Measurements from ENCODE around the gene RBM47.
"Not testable (repeated sequence)": the region's sequence is repeated elsewhere in the genome, so short reads cannot be mapped to it uniquely, and the experiment has no call there.

The RBM47 gene

DNA sequence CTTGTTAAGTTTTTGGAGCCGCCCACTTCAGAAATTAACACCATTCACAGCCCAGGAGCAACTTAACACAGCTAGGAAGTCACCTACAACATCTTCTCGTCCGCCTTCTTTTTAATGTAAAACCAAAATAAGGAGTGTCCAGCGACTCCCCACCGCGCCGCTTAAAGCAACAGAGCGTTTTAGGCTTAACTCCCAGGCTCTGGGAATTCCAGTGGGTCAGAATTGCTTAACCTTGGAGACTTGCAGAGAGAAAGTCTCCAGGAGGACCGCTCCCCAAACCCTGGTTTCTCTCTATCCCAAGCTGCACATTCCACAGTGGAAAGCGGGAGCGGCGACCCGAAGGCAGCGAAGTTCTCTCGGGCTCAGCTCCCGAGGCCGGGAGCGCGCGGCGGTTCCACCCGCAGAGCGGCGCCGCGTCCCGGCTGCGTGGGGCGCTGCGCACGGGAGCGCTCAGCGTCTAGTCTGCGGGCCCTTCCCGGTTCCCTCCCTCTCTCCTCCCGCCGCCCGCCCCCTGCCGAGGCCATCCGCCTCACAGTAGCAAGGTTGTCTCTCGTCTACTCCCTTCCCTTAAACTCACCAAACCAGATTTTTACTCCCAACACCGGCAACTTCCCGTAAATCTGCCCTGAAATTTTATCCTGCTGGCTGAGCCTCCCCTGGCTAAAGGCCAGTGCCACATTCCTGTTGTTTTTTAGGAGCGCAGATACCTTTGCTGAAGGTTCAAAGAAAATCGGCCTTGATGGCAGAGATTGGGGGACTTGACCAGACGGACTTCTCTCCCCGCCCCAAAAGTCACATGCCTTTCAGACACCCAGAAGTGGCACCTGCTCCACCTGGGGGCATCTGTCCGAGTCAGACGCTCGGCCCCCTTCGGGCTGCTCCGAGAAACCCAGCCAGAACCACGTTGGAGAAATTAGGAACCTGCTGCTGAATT lies at the start of gene RBM47:
Gene RBM47, minus strand, starts transcription at position 464 of the 934 bp plus-strand sequence. CDS start 190,971 bp downstream, outside the sequence.
- peak; percentile 58 for DNase-seq (ENCODE audit: low read depth)

GRCh38 chr4:40678421-40678820 lies 48.8 kb upstream of the RBM47 start:
- no peak for DNase-seq (ENCODE audit: low read depth)

GRCh38 chr4:40675166-40675565 lies 45.5 kb upstream of the RBM47 start:
- no peak for DNase-seq (ENCODE audit: low read depth)

GRCh38 chr4:40672528-40673522 lies 43.2 kb upstream of the RBM47 start:
- DNase-seq (ENCODE audit: low read depth), result peak; percentile 97

GRCh38 chr4:40669504-40669903 lies 39.8 kb upstream of the RBM47 start:
- no peak for DNase-seq (ENCODE audit: low read depth)

DNA sequence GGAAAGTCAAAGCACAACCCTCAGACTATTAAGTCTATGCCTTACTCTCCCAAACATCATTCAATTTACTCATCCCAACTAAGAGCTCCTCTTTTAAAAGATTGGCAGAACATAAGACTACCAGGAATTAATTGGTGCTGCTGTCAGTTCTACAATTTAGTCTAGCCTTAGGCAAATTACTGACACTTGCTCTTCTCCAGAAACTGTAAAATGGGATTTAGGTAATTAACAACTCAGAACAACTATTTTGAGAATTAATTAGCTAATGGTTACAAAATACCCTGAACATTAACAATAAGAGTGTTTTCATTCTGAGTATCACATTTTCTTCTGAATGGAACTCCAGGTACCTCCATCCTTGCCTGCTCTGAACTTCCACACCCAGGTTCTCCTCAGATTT lies 36.2 kb upstream of the RBM47 start:
- no peak for DNase-seq (ENCODE audit: low read depth)

DNA sequence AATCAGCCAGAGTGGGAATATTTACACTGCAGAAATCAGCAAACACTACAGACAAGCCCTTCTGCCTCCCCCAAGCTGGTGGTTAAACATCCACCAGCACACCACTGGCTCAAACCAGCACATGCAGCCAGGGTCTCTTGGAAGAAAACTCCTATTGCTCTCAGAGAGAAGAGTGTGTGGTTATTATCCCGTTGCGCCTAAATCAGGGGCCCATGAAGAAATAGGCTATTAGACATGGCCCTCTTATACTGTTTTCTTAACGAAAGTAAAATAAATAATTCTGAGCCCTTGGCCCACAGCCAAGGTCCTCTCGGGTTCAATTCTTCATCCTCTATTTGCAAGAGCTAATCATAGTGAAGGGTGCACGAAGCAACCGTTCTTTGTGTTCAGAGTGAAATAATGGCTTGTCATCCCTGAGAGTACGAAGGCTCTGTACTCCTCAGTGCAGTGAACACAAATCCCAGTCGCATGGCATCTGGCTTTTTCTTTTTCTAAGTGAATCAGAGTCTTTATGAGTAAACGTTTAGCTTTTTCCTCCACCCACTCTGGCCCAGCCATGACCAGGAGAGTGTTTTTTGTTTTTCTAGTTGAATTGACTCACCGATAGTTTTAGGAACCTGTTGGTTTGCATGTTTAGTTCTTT lies 33.4 kb upstream of the RBM47 start:
- peak; percentile 78 for DNase-seq (ENCODE audit: low read depth)

GRCh38 chr4:40661803-40662202 lies 32.1 kb upstream of the RBM47 start:
- no peak for DNase-seq (ENCODE audit: low read depth)

GRCh38 chr4:40656201-40656863 lies 26.7 kb upstream of the RBM47 start:
- no peak for DNase-seq (ENCODE audit: low read depth)

DNA sequence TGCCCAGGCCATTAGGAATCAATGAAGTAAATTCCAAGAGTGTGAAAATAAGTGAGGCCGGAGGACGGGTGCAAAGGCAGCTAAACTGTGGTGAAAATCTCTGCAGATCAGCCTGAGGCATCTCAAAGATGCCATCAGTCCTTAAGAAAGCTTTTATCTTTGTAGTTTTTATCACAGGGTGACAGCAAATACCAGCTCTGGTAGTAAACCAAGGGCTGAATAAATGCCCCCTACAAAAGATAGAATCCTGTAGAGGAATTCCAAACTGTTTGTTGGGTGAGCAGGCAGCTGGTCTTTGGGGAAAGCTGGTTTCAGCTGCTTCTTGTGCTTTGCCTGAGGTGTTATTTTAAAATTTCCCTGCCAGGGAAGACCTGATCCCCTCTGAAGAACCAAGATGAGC lies 21.6 kb upstream of the RBM47 start:
- DNase-seq (ENCODE audit: low read depth), result no peak

DNA sequence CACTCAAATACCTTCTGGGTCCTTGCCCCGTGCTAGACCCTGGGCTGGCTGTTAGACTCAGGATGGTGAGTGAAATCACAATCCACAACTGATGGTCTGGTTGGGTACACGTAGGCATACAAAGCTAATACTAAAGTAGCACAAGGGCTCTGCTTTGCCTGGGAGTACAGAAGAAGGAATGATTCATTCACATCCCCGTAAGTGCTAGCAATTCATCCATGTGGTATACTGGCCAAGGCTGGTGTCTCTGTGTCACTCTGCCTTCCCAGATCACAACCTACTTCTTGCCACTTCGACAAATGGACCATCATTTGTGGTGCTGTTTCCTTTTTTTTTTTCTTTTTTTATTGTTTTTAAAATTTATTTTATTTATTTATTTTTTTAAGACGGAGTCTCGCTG lies 19.7 kb upstream of the RBM47 start:
- no peak for DNase-seq (ENCODE audit: low read depth)

- no peak for DNase-seq (ENCODE audit: low read depth)
Observed at GRCh38 chr4:40648742-40649281, 19.1 kb upstream of the RBM47 start.

DNA sequence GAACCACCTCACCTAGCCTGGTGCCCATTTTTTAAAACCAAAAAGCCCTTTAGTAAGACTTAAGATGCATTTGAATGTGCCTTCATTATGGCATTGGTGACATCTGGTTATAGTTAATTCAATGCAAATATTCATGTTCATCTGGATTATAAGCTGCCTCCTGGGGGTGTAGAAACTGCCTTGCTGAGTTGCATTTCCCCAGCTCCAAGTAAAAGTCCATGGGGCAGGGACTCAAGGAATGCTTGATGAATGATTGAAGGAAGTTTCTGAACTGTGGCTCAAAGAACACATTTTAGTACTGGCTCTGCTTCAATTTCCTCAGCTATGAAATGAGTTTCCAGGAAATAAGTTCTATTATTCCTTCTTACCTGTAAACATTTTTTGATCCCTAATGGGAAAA lies 18.5 kb upstream of the RBM47 start:
- no peak for DNase-seq (ENCODE audit: low read depth)

DNA sequence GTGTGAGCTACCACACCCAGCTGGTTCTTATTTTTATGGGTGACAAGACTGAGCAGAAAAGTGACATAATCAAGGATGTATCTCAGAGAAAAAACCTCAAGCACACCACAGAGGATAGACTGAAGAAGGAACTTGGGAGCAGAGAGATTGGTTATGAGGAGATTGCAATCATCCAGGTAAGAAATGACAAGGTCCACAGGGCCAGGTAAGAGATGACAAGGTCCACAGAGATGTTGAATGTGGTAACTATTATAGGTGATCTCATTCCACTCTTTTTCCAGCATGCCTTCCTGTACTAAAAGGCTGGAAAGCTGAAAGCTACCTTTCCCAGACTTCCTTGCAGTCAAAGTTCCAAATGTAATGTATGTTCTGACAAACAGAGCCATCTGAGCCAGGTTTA lies 15.9 kb upstream of the RBM47 start:
- no peak for DNase-seq (ENCODE audit: low read depth)

DNA sequence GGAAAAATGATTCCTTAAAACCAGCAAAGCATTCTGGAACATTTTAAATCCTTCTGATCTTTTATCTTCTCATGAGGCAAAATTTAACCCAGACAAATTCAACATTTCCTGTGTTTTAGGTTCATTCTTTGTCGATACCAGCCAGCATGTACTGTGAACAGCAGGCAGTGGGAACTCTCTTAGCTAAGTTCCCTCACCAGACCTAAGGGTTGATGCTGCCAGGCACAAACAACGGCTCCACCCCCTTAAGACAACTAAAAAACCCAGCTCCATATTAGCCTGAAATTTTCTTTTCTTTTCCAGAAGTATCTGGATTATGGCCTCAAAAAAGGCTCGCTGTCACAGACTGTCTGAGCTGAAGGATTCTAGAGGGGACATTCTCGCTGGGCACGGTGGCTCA lies 2.4 kb upstream of the RBM47 start:
- DNase-seq (ENCODE audit: low read depth), result no peak

GRCh38 chr4:40630335-40631021 lies 814 bp upstream of the RBM47 start:
- no peak for DNase-seq (ENCODE audit: low read depth)

DNA sequence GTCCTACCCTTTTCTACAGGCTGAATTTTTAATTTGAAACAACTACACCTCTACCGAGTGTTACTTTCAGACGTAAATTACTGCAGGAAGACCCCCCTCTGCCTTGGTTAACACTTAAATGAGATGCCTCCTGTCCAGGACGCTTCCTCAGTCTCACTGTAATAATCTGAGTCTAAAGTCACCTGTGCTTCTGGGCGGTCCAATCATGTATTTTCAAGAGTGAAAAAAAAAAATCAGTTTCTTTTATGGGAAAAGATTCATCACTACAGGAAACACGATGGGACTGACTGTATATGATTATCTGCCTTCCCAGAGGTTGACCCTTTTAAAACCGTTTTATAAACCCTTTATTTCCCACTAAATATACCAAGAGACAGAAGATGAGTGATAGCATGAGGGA lies 776 bp downstream of the RBM47 start:
- DNase-seq (ENCODE audit: low read depth), result peak; percentile 25

DNA sequence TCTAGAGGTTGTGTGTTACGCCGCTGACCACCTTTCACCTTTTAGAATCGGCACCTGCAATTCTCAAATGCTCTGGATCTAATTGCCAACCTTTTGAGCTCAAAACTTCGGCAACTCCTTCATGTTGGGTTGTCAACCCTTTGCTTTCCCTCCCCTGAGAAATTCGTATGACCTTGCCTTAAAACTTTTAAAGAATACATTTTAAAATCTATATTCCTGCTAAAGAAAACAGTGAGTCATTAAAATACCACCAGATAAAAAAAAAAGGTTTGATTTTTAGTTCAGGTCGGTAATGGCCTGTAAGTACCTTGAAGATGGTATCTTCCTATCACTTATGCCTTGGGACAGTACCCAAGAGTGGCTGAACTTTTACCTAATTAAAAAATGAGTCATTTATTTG lies 1.3 kb downstream of the RBM47 start:
- not testable (repeated sequence) for DNase-seq (ENCODE audit: low read depth)

- no peak for DNase-seq (ENCODE audit: low read depth)
Observed at GRCh38 chr4:40627540-40627939, 2.1 kb downstream of the RBM47 start.

- DNase-seq (ENCODE audit: low read depth), result peak; percentile 42
Observed at GRCh38 chr4:40626183-40626990, 3.3 kb downstream of the RBM47 start.

All from ELR (cell line).